Endodermal cell (in vitro differentiated cells): ENCODE measurements around the gene YPEL1. TPM values are rescaled to one million over a fixed set of nuclear protein-coding genes. Genes with fewer than 3 reads are reported as not detected.

Source experiments
- DNase-seq: peaks from one replicate; pipeline ENCODE4 v3.0.0-alpha.2; 2017
- H3K27ac ChIP-seq: 2 replicates; pipeline ENCODE4 v1.5.1; 2013; ENCODE audit warnings: mild to moderate bottlenecking, low read depth, low read length, moderate library complexity
- H3K27me3 ChIP-seq: 2 replicates; pipeline ENCODE4 v1.6.1; 2013; ENCODE audit warnings: mild to moderate bottlenecking, low read length, moderate library complexity; ENCODE audit not compliant: insufficient read depth, control insufficient read depth, poor library complexity, severe bottlenecking
- H3K36me3 ChIP-seq: 2 replicates; pipeline ENCODE4 v1.7.0; 2013; ENCODE audit warnings: mild to moderate bottlenecking, low read length, moderate library complexity; ENCODE audit not compliant: control insufficient read depth, insufficient read depth
- H3K4me1 ChIP-seq: one replicate; pipeline ENCODE4 v1.7.0; 2013; ENCODE audit warnings: low read length; ENCODE audit not compliant: control insufficient read depth, insufficient read depth
- H3K4me3 ChIP-seq: 2 replicates; pipeline ENCODE4 v1.5.1; 2013; ENCODE audit warnings: mild to moderate bottlenecking, low read length, moderate library complexity
- H3K9ac ChIP-seq: 2 replicates; pipeline ENCODE4 v1.6.1; 2013; ENCODE audit warnings: mild to moderate bottlenecking, low read length, moderate library complexity; ENCODE audit not compliant: poor library complexity, severe bottlenecking; ENCODE audit errors: extremely low read depth
- H3K9me3 ChIP-seq: 2 replicates; pipeline ENCODE4 v1.6.1; 2013; ENCODE audit warnings: mild to moderate bottlenecking, low read length, moderate library complexity; ENCODE audit not compliant: control insufficient read depth
- H3K27ac Mint-ChIP-seq: 2 replicates; pipeline ENCODE4 v1.8.0; 2020; ENCODE audit warnings: mixed read lengths
- H3K27me3 Mint-ChIP-seq: 2 replicates; pipeline ENCODE4 v1.8.0; 2021; ENCODE audit warnings: mild to moderate bottlenecking, mixed read lengths; ENCODE audit not compliant: insufficient read depth
- H3K36me3 Mint-ChIP-seq: 2 replicates; pipeline ENCODE4 v1.8.0; 2020; ENCODE audit warnings: low read depth, mixed read lengths
- H3K4me1 Mint-ChIP-seq: 2 replicates; pipeline ENCODE4 v1.8.0; 2020; ENCODE audit warnings: mixed read lengths
- H3K4me3 Mint-ChIP-seq: 2 replicates; pipeline ENCODE4 v1.8.0; 2020; ENCODE audit warnings: mild to moderate bottlenecking, moderate library complexity, mixed read lengths
- H3K9me3 Mint-ChIP-seq: 2 replicates; pipeline ENCODE4 v1.8.0; 2020; ENCODE audit warnings: mild to moderate bottlenecking, mixed read lengths
- WGBS, 2 experiments: methylation state at CpG; one replicate each; pipeline versions ENCODE4 v1.1.5 to v1.1.7; 2013; ENCODE audit warnings: missing lambda C conversion rate in 2 of 2, mixed read lengths in 1 of 2; ENCODE audit not compliant: insufficient coverage in 1 of 2, insufficient read length in 1 of 2; 5-methylcytosine and 5-hydroxymethylcytosine counted together
- total RNA-seq, 2 donors: library from RNA; stranded (reverse); fragmentation: NEBNext Ultra II Directional in 1 of 2; extraction: Animal tissue kit (Norgen Biotek cat#: 25700) in 1 of 2; gene quantifications; 2 replicates in 1 of 2; 3 replicates in 1 of 2; pipeline ENCODE4 v1.2.1, GENCODE V29; 2021
- TF ChIP-seq, protein P1 (sequence below): fragments of 200-600 bp; sonication (generic); conservative IDR thresholded peaks from 2 replicates; pipeline ENCODE4 v1.5.0; 2021; ENCODE audit warnings: antibody characterized with exemption, mild to moderate bottlenecking

Gene YPEL1
- total RNA-seq, 2 donors from 2014 or later, result 13.4 to 23.4 TPM

DNA sequence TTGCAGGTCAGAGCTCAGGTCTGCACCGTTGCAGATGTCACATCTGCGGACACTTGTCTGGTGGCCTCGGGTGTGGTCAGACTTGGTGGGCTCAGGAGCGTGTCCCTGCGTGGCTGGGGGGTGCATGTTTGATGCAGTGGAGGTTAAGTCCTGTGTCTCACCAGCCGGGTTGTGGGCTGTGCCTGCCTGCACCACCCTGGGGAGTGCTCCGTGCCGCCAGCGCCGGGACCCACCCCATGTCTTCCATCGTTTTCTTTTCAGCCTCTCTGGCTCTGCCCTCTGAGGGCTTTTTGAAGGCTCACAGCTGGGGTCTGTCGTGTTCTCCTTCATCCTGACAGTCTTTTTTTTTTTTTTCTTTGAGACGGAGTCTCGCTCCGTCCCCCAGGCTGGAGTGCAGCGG is 43.8 kb downstream of the YPEL1 start:
- H3K9me3 ChIP-seq, result no peaks in the 10 kb centered on the region
- WGBS, 2 experiments, result 78 to 92% methylated on average over 7 to 16 of the region's 16 CpGs
- peak overlapping the region; percentile 55 for H3K27ac ChIP-seq
- Mint-ChIP-seq H3K36me3 (peaks cover 38% of the 10 kb centered on the region), H3K27me3 (no peaks in the 10 kb centered on the region), H3K4me1 (no peaks in the 10 kb centered on the region), H3K4me3 (no peak overlapping the region), H3K9me3 (no peaks in the 10 kb centered on the region), H3K27ac (no peak overlapping the region)
- H3K27me3 ChIP-seq, result no peaks in the 10 kb centered on the region
- no peak overlapping the region for H3K9ac ChIP-seq
- TF ChIP-seq, protein P1, sequence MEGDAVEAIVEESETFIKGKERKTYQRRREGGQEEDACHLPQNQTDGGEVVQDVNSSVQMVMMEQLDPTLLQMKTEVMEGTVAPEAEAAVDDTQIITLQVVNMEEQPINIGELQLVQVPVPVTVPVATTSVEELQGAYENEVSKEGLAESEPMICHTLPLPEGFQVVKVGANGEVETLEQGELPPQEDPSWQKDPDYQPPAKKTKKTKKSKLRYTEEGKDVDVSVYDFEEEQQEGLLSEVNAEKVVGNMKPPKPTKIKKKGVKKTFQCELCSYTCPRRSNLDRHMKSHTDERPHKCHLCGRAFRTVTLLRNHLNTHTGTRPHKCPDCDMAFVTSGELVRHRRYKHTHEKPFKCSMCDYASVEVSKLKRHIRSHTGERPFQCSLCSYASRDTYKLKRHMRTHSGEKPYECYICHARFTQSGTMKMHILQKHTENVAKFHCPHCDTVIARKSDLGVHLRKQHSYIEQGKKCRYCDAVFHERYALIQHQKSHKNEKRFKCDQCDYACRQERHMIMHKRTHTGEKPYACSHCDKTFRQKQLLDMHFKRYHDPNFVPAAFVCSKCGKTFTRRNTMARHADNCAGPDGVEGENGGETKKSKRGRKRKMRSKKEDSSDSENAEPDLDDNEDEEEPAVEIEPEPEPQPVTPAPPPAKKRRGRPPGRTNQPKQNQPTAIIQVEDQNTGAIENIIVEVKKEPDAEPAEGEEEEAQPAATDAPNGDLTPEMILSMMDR, result no peak
- H3K4me1 ChIP-seq, result no peaks in the 10 kb centered on the region
- no peak for DNase-seq
- H3K4me3 ChIP-seq, result no peak overlapping the region
- peaks cover 23% of the 10 kb centered on the region for H3K36me3 ChIP-seq

DNA sequence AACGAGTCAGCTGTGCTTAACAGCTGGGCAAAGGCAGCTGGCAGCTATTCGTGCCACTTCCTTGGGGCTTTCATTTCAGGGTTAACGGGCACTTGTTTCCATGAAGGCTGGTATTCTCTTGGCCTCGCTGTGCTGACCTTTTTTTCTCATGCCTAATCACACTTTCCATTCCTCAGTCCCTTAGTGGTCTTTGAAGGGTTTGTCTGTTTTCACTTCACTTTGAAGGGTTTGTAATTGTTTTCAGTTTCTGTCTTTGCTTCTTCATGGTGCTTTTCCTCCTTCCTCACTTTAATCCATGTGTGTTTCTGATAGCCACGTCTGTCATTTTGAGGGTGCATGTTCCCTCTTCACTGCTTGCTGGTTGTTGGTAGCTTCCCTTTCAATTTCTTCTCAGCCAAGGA is 45.2 kb downstream of the YPEL1 start:
- Mint-ChIP-seq H3K27ac (no peak overlapping the region), H3K4me1 (no peaks in the 10 kb centered on the region), H3K27me3 (no peaks in the 10 kb centered on the region), H3K36me3 (peaks cover 29% of the 10 kb centered on the region), H3K4me3 (no peak overlapping the region), H3K9me3 (no peaks in the 10 kb centered on the region)
- Histone ChIP-seq H3K27me3 (no peaks in the 10 kb centered on the region), H3K9ac (no peak overlapping the region), H3K27ac (no peak overlapping the region), H3K36me3 (peaks cover 28% of the 10 kb centered on the region), H3K4me3 (no peak overlapping the region), H3K9me3 (no peaks in the 10 kb centered on the region), H3K4me1 (no peaks in the 10 kb centered on the region)
- TF ChIP-seq, protein P1, result no peak
- WGBS, 2 experiments, result 94 to 97% methylated on average over 4 to 5 of the region's 5 CpGs
- DNase-seq, result no peak

DNA sequence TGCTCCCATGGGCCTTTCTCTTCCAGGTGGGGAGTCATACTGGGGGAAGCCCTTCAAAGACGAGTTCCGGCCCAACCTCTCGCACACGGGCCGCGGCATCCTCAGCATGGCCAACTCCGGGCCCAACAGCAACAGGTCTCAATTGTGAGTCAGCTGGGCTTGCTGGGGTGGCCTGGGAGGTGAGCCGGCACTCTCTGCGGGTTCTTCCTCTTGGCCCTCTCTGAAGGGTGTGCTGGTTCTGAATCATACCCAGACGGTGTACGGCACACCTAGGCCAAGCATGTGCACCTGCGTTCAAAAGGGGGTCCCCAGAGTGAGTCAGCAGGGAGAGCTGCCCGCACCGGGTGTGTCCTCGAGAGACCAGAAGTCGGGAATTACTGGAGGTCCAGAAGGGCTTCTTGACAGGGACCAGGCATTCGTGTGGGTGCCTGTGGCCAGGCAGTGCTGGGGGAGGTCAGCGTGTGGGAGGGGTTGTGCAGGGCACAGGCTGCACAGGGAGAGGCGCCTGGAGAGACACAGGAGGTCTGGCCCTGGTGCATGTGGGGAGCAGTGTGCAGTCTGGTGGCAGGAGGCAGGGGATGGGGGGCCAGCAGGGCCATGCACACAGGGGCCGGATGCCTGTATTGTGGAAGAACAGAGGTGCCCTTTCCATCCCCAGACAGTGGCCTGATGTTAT is 46.8 kb downstream of the YPEL1 start:
- H3K9me3 ChIP-seq, result no peaks in the 10 kb centered on the region
- H3K27me3 Mint-ChIP-seq, result no peaks in the 10 kb centered on the region
- no peaks in the 10 kb centered on the region for H3K9me3 Mint-ChIP-seq
- H3K4me1 Mint-ChIP-seq, result no peaks in the 10 kb centered on the region
- no peak overlapping the region for H3K27ac ChIP-seq
- H3K4me3 Mint-ChIP-seq, result no peak overlapping the region
- H3K27ac Mint-ChIP-seq, result no peak overlapping the region
- H3K36me3 ChIP-seq, result peaks cover 26% of the 10 kb centered on the region
- H3K4me3 ChIP-seq, result no peak overlapping the region
- peaks cover 37% of the 10 kb centered on the region for H3K36me3 Mint-ChIP-seq
- TF ChIP-seq, protein P1, result no peak
- 96 to 97% methylated on average over 16 to 20 of the region's 20 CpGs for WGBS, 2 experiments
- H3K27me3 ChIP-seq, result no peaks in the 10 kb centered on the region
- H3K9ac ChIP-seq, result no peak overlapping the region
- no peaks in the 10 kb centered on the region for H3K4me1 ChIP-seq
- DNase-seq, result peak; percentile 34
